MM.1S (cell line): Measurements from ENCODE around the gene KBTBD13.

Source experiments
- CTCF ChIP-seq: fragments of 300-600 bp; sonication (generic); IDR thresholded peaks from 2 replicates; pipeline ENCODE4 v1.5.1; 2016; ENCODE audit warnings: antibody characterized with exemption, low read length, mixed read lengths
- EZH2 ChIP-seq: fragments of 300-600 bp; sonication (generic); optimal IDR thresholded peaks from 2 replicates; pipeline ENCODE3; 2017; ENCODE audit warnings: low read depth, mild to moderate bottlenecking, antibody characterized with exemption, low read length, mixed read lengths
- EZH2phosphoT487 ChIP-seq: fragments of 300-600 bp; sonication (generic); IDR thresholded peaks from 2 replicates; pipeline ENCODE4 v1.6.1; 2018; ENCODE audit warnings: antibody characterized with exemption, low read length

DNA sequence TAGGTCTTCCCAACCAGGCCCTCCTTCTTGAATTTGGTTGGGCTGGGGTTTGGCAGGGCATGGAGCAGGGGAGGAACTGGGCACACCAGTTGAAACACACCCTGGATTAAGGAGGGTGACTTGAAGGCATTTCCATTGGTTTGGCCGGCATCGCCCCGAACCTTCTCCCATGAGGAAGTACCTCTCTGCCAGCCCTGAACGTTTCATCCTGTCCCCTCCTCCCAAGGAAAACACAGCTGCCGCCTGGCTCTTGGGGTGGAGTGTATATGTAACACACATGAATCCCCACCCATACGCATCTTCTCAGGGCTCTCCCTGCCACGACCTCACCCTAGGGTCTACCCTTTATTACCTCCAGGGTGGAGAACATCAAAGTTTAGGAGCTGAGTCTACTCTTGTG, 23.9 kb downstream of the KBTBD13 start:
- TF ChIP-seq EZH2 (no peak), CTCF (no peak), EZH2phosphoT487 (no peak)
